D721Med (cell line): ENCODE data around the gene RASSF6.
A peak's percentile ranks its signal among the peaks of the same experiment; 100 is the strongest.
"Not testable (repeated sequence)": the region's sequence is repeated elsewhere in the genome, so short reads cannot be mapped to it uniquely, and the experiment has no call there.

Source experiments
- DNase-seq: peaks from one replicate; pipeline ENCODE4 v3.0.0; 2011; ENCODE audit warnings: low spot score; ENCODE audit not compliant: insufficient read length
- FAIRE-seq: peaks from 2 replicates; lab custom pipeline; 2011; peaks lifted over from hg19 to GRCh38; lab: Jason Lieb, UNC
- TF ChIP-seq, protein P1 (sequence below): IDR thresholded peaks from 2 replicates; pipeline ENCODE4 v1.5.1; 2012; ENCODE audit warnings: mild to moderate bottlenecking, control low read depth; ENCODE audit not compliant: insufficient read depth; ENCODE audit errors: missing control alignments

The RASSF6 gene

DNA sequence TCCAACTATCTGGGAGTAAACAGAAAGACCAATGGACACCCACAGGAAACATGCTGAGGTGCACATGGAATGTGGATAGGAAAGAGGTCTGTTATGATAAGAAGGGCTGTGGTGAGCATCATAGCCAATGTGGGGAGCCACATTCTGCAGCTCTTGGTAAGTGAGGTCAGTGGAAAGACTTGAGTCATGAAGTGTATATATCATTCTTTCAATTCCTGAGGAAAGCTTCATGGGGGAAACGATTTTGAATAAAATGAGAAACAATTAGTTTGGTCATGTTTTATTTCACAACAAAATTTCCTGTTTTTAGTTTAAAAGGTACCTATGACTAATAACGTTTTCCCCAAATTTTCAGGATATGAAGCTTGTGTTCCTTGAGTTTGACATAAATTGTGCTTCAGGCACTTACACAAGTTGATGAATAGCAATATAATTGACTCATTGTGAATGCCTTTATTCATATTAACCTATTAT is 41.4 kb upstream of the RASSF6 start:
- no peak for FAIRE-seq
- TF ChIP-seq, protein P1, sequence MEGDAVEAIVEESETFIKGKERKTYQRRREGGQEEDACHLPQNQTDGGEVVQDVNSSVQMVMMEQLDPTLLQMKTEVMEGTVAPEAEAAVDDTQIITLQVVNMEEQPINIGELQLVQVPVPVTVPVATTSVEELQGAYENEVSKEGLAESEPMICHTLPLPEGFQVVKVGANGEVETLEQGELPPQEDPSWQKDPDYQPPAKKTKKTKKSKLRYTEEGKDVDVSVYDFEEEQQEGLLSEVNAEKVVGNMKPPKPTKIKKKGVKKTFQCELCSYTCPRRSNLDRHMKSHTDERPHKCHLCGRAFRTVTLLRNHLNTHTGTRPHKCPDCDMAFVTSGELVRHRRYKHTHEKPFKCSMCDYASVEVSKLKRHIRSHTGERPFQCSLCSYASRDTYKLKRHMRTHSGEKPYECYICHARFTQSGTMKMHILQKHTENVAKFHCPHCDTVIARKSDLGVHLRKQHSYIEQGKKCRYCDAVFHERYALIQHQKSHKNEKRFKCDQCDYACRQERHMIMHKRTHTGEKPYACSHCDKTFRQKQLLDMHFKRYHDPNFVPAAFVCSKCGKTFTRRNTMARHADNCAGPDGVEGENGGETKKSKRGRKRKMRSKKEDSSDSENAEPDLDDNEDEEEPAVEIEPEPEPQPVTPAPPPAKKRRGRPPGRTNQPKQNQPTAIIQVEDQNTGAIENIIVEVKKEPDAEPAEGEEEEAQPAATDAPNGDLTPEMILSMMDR: no peak
- DNase-seq: no peak

DNA sequence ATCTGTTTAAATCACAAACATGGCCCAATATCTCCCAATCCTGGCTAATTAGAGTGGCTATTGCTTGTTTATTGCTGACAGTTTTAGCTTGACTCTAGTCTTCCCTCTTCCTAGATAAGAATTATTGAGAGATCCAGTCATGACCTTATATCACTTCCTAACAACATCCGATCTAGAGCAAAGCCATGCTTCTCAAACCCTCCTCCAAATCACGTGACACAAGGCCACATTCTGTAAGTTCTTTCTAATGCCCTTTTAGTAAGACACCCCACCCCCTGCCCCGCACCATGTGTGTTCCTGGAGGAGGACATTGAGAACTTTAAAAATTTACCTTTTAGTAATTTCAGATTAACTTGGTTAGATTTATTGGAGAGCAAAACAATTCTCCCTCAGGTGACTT is 40.6 kb upstream of the RASSF6 start:
- no peak for DNase-seq
- no peak for FAIRE-seq

DNA sequence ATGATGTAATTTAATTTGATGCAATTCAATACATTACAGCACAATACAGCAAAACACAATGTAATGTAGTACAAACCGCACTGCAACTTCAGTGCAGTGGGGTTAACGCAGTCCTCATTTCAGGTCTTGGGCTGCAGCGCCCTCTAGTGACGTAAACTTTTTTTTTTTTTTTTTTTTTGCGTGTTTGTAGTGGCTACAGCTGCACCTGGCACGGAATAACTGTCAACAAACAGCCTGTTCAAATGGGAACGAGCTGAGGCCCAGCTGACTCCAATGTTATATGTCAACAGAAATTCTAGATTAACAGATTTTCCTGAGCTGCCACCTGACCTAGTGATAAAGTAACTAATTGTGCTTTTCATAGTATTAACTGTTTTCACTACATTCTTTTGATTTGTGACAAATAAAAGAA is 33.5 kb upstream of the RASSF6 start:
- DNase-seq (no peak), FAIRE-seq (no peak)
- TF ChIP-seq, protein P1: peak; percentile 48

More for the DNA sequence above, 40.6 kb upstream of the RASSF6 start:
- TF ChIP-seq, protein P1: no peak

DNA sequence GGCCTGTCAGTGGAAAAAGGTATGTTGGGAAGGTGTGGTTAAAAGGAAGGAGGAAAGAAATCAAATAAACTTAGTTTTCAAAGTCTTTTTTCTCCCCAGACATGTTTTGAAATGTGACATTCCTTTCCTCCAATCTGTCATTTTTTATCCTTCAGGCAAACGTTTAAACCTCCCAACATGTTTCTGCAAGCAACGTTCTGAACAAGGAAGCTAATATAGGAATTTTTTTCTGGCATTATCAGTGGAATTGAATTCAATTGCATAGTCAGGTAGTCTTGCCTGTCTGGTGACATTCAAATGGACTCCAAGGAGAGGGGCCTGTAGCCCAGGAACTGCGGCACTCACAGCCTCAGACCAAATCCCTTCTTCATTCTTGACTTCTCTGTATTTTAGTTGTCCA is 30.0 kb upstream of the RASSF6 start:
- no peak for FAIRE-seq
- DNase-seq: no peak
- TF ChIP-seq, protein P1: no peak

DNA sequence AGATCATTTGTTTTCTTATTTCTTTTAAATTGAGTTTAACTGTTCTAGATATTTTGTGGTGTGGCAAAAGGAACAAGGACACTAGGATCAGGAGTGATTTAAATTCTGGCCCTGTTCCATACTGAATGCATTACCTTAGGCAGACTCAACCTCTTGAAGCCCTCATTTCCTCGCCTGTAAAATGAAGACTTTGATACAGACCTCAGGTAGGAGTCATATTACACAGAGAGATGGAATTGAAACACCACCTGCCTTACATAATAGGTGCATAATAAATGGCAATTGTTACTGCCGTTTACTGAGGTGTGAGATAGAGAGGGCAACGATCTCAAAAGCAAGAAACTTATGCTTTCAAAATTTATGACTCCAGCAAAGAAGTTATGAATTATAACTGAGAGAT is 28.2 kb upstream of the RASSF6 start:
- no peak for DNase-seq
- no peak for FAIRE-seq
- TF ChIP-seq, protein P1: no peak

DNA sequence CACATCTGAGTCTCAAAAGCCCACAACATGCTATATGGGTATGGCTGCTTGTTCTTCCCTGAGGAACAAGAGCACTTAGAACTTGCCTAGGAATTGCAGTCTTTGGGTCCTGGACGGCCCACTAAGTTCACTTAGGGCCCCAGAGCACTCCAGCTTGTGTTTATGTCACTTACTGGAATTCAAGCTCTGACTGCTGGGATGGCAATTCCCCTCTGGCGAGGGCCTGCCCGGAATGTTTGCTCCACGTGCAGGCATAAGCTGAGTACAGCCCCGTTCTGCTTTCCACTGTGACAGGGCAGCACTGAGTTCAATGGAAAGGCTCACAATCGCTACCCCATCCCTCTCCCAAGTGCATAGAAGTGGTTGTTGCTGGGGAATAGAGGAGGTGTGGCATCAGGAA is 25.9 kb upstream of the RASSF6 start:
- TF ChIP-seq, protein P1: no peak
- DNase-seq (no peak), FAIRE-seq (no peak)

DNA sequence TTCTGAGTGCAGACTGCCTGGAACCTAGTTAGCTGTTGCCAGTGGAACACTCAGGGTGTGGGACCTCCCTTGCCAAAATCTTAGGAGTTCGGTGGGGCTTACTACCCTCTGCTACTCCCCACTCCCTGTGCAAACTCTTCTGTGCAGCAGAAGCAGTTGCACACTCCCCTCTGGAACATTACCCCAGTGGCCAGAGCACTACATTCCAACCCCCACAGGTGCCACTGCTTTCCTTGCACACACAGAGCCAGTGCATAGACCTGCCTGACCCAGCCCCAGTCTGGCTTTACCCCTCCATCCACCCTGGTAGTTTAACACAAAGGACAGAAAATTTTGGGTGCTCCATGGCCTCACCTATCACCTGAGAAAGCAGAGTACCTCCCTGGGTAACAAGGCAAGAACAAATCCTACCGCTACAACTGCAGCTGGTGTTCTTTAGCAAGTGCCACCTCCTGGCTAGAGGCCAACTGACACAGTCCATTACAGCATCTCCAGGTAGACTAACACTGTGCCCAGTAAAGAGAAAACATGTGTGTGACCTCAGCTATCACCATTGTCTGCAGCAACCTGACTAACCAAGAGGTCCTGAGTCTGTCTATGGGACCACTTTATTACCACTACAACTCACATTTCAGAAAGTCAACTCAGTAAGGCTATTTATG is 11.5 kb upstream of the RASSF6 start:
- FAIRE-seq: no peak
- no peak for DNase-seq
- TF ChIP-seq, protein P1: no peak

DNA sequence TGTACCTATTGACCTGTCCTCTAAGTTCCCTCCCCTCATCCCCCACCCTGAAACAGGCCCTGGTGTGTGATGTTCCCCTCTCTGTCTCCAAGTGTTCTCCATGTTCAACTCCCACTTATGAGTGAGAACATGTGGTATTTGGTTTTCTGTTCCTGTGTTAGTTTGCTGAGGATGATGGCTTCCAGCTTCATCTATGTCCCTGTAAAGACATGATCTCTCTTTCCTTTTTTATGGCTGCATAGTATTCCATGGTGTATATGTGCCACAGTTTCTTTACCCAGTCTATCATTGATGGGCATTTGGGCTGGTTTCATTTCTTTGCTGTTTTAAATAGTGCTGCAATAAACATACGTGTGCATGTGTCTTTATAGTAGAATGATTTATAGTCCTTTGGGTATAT is 8.6 kb upstream of the RASSF6 start:
- not testable (repeated sequence) for FAIRE-seq, DNase-seq
